SK-N-MC (cell line): ENCODE measurements around the gene LONRF2.

Experiments
- EZH2 ChIP-seq: fragments of 200-600 bp; sonication (generic); IDR thresholded peaks from one replicate; pipeline ENCODE4 v1.6.1; 2017; ENCODE audit warnings: antibody characterized with exemption
- FOXP2 ChIP-seq: optimal IDR thresholded peaks from 2 replicates; pipeline ENCODE3; 2011; ENCODE audit warnings: mild to moderate bottlenecking, moderate library complexity; ENCODE audit not compliant: insufficient read depth; ENCODE audit errors: extremely low read length, control extremely low read depth
- POLR2AphosphoS5 ChIP-seq: IDR thresholded peaks from 2 replicates; pipeline ENCODE4 v1.6.1; 2012; ENCODE audit warnings: mild to moderate bottlenecking, low read depth, low read length, borderline replicate concordance

DNA sequence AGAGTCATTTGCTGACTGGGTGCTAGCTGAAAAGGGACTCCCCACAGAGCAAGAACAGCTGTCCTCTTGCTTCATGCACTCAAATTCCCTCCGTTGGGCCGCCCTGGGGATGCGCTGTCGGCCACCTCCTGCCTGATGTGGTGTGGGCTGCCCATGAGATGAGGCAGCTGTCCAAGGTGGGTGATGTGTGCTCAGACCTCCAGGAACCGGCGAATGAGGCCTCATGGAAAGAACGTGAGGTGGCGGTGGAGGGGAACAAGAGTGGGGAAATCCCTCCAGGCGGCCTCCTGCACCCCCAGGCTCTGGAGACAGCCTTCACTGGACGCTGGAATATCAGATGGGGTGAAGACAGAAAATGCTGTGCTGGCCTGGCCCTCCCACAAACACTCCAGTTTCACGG lies 79.8 kb downstream of the LONRF2 start:
- TF ChIP-seq EZH2 (no peak), POLR2AphosphoS5 (no peak), FOXP2 (no peak)
